Panc1 (cell line): ENCODE results near the gene SKI.

ENCODE experiments used
- CTCF ChIP-seq: fragments of 450-650 bp; IDR thresholded peaks from 2 replicates; pipeline ENCODE4 v1.5.1; 2017; ENCODE audit warnings: mild to moderate bottlenecking
- POLR2AphosphoS5 ChIP-seq: IDR thresholded peaks from 2 replicates; pipeline ENCODE4 v1.6.1; 2012; ENCODE audit warnings: mild to moderate bottlenecking, low read depth, low read length, moderate library complexity
- TF ChIP-seq, protein P1 (sequence below), 2 experiments: IDR thresholded peaks; 2 replicates each; pipeline ENCODE4 v1.6.1; 2011 to 2012; ENCODE audit warnings: low read depth in 2 of 2, control low read depth in 1 of 2, low read length in 1 of 2, mild to moderate bottlenecking in 1 of 2, moderate library complexity in 1 of 2; ENCODE audit not compliant: insufficient read depth in 1 of 2

- TF ChIP-seq CTCF (no peak), POLR2AphosphoS5 (no peak)
- TF ChIP-seq, protein P1, sequence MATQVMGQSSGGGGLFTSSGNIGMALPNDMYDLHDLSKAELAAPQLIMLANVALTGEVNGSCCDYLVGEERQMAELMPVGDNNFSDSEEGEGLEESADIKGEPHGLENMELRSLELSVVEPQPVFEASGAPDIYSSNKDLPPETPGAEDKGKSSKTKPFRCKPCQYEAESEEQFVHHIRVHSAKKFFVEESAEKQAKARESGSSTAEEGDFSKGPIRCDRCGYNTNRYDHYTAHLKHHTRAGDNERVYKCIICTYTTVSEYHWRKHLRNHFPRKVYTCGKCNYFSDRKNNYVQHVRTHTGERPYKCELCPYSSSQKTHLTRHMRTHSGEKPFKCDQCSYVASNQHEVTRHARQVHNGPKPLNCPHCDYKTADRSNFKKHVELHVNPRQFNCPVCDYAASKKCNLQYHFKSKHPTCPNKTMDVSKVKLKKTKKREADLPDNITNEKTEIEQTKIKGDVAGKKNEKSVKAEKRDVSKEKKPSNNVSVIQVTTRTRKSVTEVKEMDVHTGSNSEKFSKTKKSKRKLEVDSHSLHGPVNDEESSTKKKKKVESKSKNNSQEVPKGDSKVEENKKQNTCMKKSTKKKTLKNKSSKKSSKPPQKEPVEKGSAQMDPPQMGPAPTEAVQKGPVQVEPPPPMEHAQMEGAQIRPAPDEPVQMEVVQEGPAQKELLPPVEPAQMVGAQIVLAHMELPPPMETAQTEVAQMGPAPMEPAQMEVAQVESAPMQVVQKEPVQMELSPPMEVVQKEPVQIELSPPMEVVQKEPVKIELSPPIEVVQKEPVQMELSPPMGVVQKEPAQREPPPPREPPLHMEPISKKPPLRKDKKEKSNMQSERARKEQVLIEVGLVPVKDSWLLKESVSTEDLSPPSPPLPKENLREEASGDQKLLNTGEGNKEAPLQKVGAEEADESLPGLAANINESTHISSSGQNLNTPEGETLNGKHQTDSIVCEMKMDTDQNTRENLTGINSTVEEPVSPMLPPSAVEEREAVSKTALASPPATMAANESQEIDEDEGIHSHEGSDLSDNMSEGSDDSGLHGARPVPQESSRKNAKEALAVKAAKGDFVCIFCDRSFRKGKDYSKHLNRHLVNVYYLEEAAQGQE (IDR thresholded peaks at IDR 0.05; ENCODE audit: insufficient read depth in 1 of 2, low read depth in 2 of 2, low read length in 1 of 2): no peak
Observed at GRCh38 chr1:2303016-2303775, 75.1 kb downstream of the SKI start.
